GM12872 (cell line): Measurements from ENCODE around the gene SCAPER.

Source experiments
- TF ChIP-seq, protein P1 (sequence below): IDR thresholded peaks from 3 replicates; pipeline ENCODE4 v1.5.1; 2011; ENCODE audit warnings: low read depth, mild to moderate bottlenecking, low read length, moderate library complexity; ENCODE audit not compliant: insufficient read depth

SCAPER gene

DNA sequence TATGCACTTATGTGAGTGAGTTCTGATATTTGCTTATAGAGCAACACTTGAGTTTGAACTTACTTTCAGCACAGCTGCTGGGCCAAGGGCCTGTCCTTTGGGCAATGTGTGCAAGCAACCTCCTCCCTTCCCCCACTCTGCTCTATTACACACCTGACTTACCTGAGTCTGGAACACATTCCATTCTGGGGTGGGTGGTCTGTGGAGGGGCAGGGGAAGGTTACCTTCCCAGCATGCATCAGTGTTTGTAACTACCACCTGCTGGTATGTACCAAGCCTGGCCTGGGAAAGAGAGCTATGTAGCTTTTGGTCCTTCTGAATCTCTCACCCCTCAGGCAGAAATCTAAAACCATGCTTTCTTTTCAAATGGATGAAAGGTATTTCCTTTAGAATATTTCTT, 465.6 kb downstream of the SCAPER start:
- TF ChIP-seq, protein P1, sequence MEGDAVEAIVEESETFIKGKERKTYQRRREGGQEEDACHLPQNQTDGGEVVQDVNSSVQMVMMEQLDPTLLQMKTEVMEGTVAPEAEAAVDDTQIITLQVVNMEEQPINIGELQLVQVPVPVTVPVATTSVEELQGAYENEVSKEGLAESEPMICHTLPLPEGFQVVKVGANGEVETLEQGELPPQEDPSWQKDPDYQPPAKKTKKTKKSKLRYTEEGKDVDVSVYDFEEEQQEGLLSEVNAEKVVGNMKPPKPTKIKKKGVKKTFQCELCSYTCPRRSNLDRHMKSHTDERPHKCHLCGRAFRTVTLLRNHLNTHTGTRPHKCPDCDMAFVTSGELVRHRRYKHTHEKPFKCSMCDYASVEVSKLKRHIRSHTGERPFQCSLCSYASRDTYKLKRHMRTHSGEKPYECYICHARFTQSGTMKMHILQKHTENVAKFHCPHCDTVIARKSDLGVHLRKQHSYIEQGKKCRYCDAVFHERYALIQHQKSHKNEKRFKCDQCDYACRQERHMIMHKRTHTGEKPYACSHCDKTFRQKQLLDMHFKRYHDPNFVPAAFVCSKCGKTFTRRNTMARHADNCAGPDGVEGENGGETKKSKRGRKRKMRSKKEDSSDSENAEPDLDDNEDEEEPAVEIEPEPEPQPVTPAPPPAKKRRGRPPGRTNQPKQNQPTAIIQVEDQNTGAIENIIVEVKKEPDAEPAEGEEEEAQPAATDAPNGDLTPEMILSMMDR = no peak

- TF ChIP-seq, protein P1 = no peak
Measured at GRCh38 chr15:76433798-76434400, 471.2 kb downstream of the SCAPER start.

GRCh38 chr15:76432604-76433003, 472.5 kb downstream of the SCAPER start:
- TF ChIP-seq, protein P1 = no peak

DNA sequence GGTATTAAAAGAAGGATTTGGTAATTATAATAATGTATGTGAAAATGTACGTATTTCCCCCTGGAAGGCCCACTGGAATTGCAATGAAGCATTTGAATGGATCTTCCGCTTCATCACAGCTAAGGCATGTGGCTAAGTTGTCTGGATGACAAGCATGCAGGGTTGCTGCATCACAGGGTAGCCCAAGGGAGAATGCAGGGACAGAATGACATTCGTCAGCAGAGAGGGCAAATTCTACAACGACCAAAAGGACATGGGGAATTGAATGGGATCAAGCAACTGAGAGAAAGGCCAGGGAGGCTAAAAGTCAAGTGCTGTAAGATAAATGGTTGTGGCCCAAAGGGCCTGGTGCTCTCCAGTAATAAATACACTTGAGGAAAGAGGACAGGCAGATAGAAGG, 473.2 kb downstream of the SCAPER start:
- TF ChIP-seq, protein P1 = no peak

GRCh38 chr15:76429661-76430060, 475.5 kb downstream of the SCAPER start:
- TF ChIP-seq, protein P1 = no peak

- TF ChIP-seq, protein P1 = no peak
Measured at GRCh38 chr15:76426941-76427340, 478.2 kb downstream of the SCAPER start.

GRCh38 chr15:76418352-76419140, 486.6 kb downstream of the SCAPER start:
- TF ChIP-seq, protein P1 = no peak
